ENCODE measurements around the gene HRH3. TPM values are rescaled to one million over a fixed set of nuclear protein-coding genes. Genes with fewer than 3 reads are reported as not detected.

Gene HRH3
- total RNA-seq, 4 donors from 2014 or later: not detected

DNA sequence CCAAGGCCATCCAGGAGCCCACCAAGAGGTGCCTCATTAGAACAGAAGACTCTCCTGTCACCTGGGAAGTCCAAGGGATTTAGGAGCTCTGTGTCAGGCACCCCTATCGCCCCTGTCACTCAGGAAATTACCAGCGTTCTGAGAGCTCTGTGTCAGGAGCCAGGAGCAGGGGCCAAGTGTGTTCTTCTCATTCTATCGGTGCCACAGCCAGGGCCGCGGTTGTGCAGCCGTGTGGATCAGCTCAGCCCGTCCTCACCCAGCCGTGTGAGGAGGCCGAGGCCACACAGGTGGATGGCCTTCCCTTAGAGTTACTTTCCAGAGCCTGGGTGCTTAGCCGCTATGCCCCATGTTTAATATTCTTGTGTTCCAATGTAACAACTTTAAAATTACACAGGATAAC is 27.4 kb downstream of the HRH3 start:
- H3K27ac ChIP-seq (replicated peaks in 1 of 4): no peak overlapping the region
- H3K9me3 ChIP-seq: no peaks in the 10 kb centered on the region
- no peak for TF ChIP-seq POLR2A (IDR thresholded peaks at IDR 0.05; ENCODE audit: low read depth)
- no peak for TF ChIP-seq CTCF (IDR thresholded peaks at IDR 0.05)
- no peak for TF ChIP-seq EP300 (IDR thresholded peaks at IDR 0.05)
- no peak for TF ChIP-seq POLR2AphosphoS5 (IDR thresholded peaks at IDR 0.05)
- WGBS: 77% methylated on average over 10 of the region's 10 CpGs
- intact Hi-C loops (cut with DNase I): no loop called here
- H3K4me1 ChIP-seq: peaks cover 0 to 5% (median under 1%) of the 10 kb centered on the region in 4 donors
- H3K4me3 ChIP-seq: no peak overlapping the region
- no peak for DNase-seq (ENCODE audit: extremely low spot score)
- no peaks in the 10 kb centered on the region for H3K27me3 ChIP-seq
- peaks cover 4 to 86% (median 59%) of the 10 kb centered on the region in 4 donors for H3K36me3 ChIP-seq

GRCh38 chr20:62191781-62192559 is 28.1 kb downstream of the HRH3 start:
- intact Hi-C loops (cut with DNase I): no loop called here
- Histone ChIP-seq H3K36me3 (peaks cover 4 to 79% (median 53%) of the 10 kb centered on the region in 4 donors), H3K4me3 (no peak overlapping the region), H3K9me3 (no peaks in the 10 kb centered on the region), H3K27me3 (no peaks in the 10 kb centered on the region), H3K27ac (replicated peaks in 1 of 4) (no peak overlapping the region), H3K4me1 (peaks cover 0 to 8% (median 6%) of the 10 kb centered on the region in 4 donors)
- WGBS: 91% methylated on average over 9 of the region's 14 CpGs
- no peak for DNase-seq (ENCODE audit: extremely low spot score)
- TF ChIP-seq EP300 (IDR thresholded peaks at IDR 0.05) (no peak), POLR2A (IDR thresholded peaks at IDR 0.05; ENCODE audit: low read depth) (no peak), CTCF (IDR thresholded peaks at IDR 0.05) (no peak), POLR2AphosphoS5 (IDR thresholded peaks at IDR 0.05) (no peak)

DNA sequence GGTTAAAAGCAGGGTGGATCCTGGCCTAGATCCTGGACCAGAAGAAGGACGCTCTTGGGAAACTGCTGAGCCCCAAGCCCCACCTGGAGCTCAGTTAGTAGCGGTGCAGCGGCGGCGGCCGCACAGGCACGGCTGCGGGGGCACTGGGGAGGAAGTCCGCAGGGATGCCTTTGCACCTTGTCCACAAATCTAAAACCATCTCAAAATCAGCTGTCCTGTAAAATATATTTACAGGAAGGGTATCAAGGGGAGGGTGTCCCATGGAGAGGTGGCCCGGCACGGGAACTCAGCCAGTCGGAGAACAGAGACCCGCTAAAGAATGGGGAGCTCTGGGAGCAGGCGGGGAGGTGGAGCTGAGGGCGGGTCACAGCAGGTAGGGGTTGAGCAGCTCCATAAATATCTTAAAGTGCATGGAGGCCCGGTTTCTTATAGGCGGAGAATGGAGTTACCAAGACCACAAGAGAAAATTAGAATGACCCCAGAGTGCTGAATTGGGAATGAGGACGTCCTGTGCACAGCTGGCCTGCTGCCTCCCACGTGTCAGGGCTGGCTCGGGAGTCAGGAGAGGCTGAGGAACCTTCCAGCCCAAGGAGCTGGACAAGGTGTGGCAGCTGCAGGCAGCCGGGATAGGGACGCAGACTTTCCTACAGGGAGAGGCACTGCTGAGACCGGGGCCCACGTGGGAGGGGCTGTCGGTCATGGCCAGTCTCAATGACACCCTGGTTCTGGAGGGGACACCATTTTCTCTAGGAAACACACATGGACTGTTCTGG is 29.3 kb downstream of the HRH3 start:
- DNase-seq (ENCODE audit: extremely low spot score): no peak
- Histone ChIP-seq H3K27me3 (no peaks in the 10 kb centered on the region), H3K4me1 (peaks cover 0 to 12% (median 8%) of the 10 kb centered on the region in 4 donors), H3K4me3 (no peak overlapping the region), H3K27ac (replicated peaks in 1 of 4) (no peak overlapping the region), H3K36me3 (peaks cover 4 to 68% (median 42%) of the 10 kb centered on the region in 4 donors), H3K9me3 (no peaks in the 10 kb centered on the region)
- WGBS: 81% methylated on average over 25 of the region's 25 CpGs
- intact Hi-C loops (cut with DNase I): no loop called here
- TF ChIP-seq POLR2A (IDR thresholded peaks at IDR 0.05; ENCODE audit: low read depth) (no peak), POLR2AphosphoS5 (IDR thresholded peaks at IDR 0.05) (no peak), CTCF (IDR thresholded peaks at IDR 0.05) (no peak), EP300 (IDR thresholded peaks at IDR 0.05) (no peak)

GRCh38 chr20:62186887-62187866 is 32.9 kb downstream of the HRH3 start:
- DNase-seq (ENCODE audit: extremely low spot score): no peak
- 77% methylated on average over 13 of the region's 13 CpGs for WGBS
- Histone ChIP-seq H3K36me3 (peaks cover 0 to 34% (median 26%) of the 10 kb centered on the region in 4 donors), H3K27ac (replicated peaks in 1 of 4) (peak overlapping the region in 1 of 4 donors; percentile 1), H3K9me3 (no peaks in the 10 kb centered on the region), H3K4me3 (no peak overlapping the region), H3K27me3 (no peaks in the 10 kb centered on the region), H3K4me1 (peaks cover 17 to 38% (median 28%) of the 10 kb centered on the region in 4 donors)
- TF ChIP-seq CTCF (IDR thresholded peaks at IDR 0.05) (no peak), POLR2A (IDR thresholded peaks at IDR 0.05; ENCODE audit: low read depth) (no peak), EP300 (IDR thresholded peaks at IDR 0.05) (no peak), POLR2AphosphoS5 (IDR thresholded peaks at IDR 0.05) (no peak)
- intact Hi-C loops (cut with DNase I): no loop called here
